Neural cell (in vitro differentiated cells): Measurements from ENCODE around the gene TTC1.

Experiments used
- CTCF ChIP-seq: fragments of 450-650 bp; IDR thresholded peaks from 2 replicates; pipeline ENCODE4 v1.5.1; 2014; ENCODE audit warnings: antibody characterized with exemption, mild to moderate bottlenecking, moderate library complexity; ENCODE audit not compliant: poor library complexity, severe bottlenecking
- EP300 ChIP-seq: fragments of 450-650 bp; conservative IDR thresholded peaks from 2 replicates; pipeline ENCODE4 v1.6.1; 2014; ENCODE audit warnings: antibody characterized with exemption, mild to moderate bottlenecking, moderate library complexity; ENCODE audit not compliant: poor library complexity, severe bottlenecking
- EZH2 ChIP-seq: fragments of 200-600, 300-800 bp; shearing (Covaris generic), sonication (generic); IDR thresholded peaks from 2 replicates; pipeline ENCODE4 v1.6.1; 2014; ENCODE audit warnings: antibody characterized with exemption, low read length, borderline replicate concordance, mild to moderate bottlenecking; ENCODE audit not compliant: insufficient read depth, poor library complexity, severe bottlenecking
- POLR2AphosphoS5 ChIP-seq: IDR thresholded peaks from 2 replicates; pipeline ENCODE4 v1.6.1; 2012
- RAD21 ChIP-seq: fragments of 450-650 bp; conservative IDR thresholded peaks from 2 replicates; pipeline ENCODE4 v1.6.1; 2014; ENCODE audit warnings: antibody characterized with exemption, mild to moderate bottlenecking, moderate library complexity
- REST ChIP-seq: IDR thresholded peaks from 2 replicates; pipeline ENCODE4 v1.6.1; 2012; ENCODE audit warnings: borderline replicate concordance
- SMC3 ChIP-seq: fragments of 450-650 bp; conservative IDR thresholded peaks from 2 replicates; pipeline ENCODE4 v1.6.1; 2014; ENCODE audit warnings: antibody characterized with exemption, mild to moderate bottlenecking, moderate library complexity; ENCODE audit not compliant: poor library complexity
- TAF1 ChIP-seq: IDR thresholded peaks from 2 replicates; pipeline ENCODE4 v1.6.1; 2012; ENCODE audit warnings: low read depth

- TF ChIP-seq TAF1 (no peak), CTCF (no peak), EZH2 (no peak), RAD21 (no peak), EP300 (no peak), REST (no peak), POLR2AphosphoS5 (no peak), SMC3 (no peak)
These were observed 89.1 kb downstream of the TTC1 start for GRCh38 chr5:160097991-160098390.
